Neural cell (in vitro differentiated cells): Measurements from ENCODE around the gene BNC2. TPM values are rescaled to one million over a fixed set of nuclear protein-coding genes. Genes with fewer than 3 reads are reported as not detected.

Experiments used
- H2AFZ ChIP-seq: fragments of 200-600, 300-800 bp; sonication (generic), shearing (Covaris generic); 2 replicates; pipeline ENCODE4 v1.6.0; 2014; ENCODE audit warnings: low read depth, mild to moderate bottlenecking, antibody characterized with exemption, low read length, moderate library complexity
- H3F3A ChIP-seq: fragments of 200-600 bp; shearing (Covaris generic); 2 replicates; pipeline ENCODE4 v1.6.1; 2016; ENCODE audit warnings: mild to moderate bottlenecking, moderate library complexity, mixed read lengths, antibody characterized with exemption, low read length; ENCODE audit not compliant: insufficient read depth, poor library complexity, severe bottlenecking
- H3K27ac ChIP-seq: fragments of 200-600, 300-800 bp; sonication (generic), shearing (Covaris generic); 2 replicates; pipeline ENCODE4 v1.5.1; 2014; ENCODE audit warnings: mild to moderate bottlenecking, low read length, moderate library complexity
- H3K27me3 ChIP-seq: fragments of 300-800, 200-600 bp; sonication (generic), shearing (Covaris generic); 2 replicates; pipeline ENCODE4 v1.6.0; 2014; ENCODE audit warnings: mild to moderate bottlenecking, low read depth, low read length, moderate library complexity; ENCODE audit not compliant: insufficient read depth
- H3K36me3 ChIP-seq: fragments of 300-800, 200-600 bp; sonication (generic), shearing (Covaris generic); 2 replicates; pipeline ENCODE4 v1.5.1; 2014; ENCODE audit warnings: mild to moderate bottlenecking, antibody characterized with exemption, low read length, moderate library complexity; ENCODE audit not compliant: insufficient read depth
- H3K4me2 ChIP-seq: fragments of 300-800, 200-600 bp; sonication (generic), shearing (Covaris generic); 2 replicates; pipeline ENCODE4 v1.6.0; 2014; ENCODE audit warnings: mild to moderate bottlenecking, low read length
- H3K4me3 ChIP-seq: fragments of 300-800, 200-600 bp; sonication (generic), shearing (Covaris generic); 2 replicates; pipeline ENCODE4 v1.5.1; 2014; ENCODE audit warnings: mild to moderate bottlenecking, low read length, moderate library complexity
- H3K79me2 ChIP-seq: fragments of 200-600 bp; shearing (Covaris generic); replicated peaks from 2 replicates; pipeline ENCODE4 v1.6.0; 2014; ENCODE audit warnings: mild to moderate bottlenecking, low read length, moderate library complexity; ENCODE audit not compliant: insufficient read depth
- H3K9ac ChIP-seq: fragments of 300-800, 200-600 bp; sonication (generic), shearing (Covaris generic); 2 replicates; pipeline ENCODE4 v1.6.1; 2016; ENCODE audit warnings: mild to moderate bottlenecking, low read length, mixed read lengths
- H3K9me2 ChIP-seq: fragments of 200-600 bp; shearing (Covaris generic); 2 replicates; pipeline ENCODE4 v1.6.1; 2016; ENCODE audit warnings: mild to moderate bottlenecking, low read length, mixed read lengths; ENCODE audit not compliant: insufficient read depth
- H3K9me3 ChIP-seq: fragments of 200-600, 300-800 bp; sonication (generic), shearing (Covaris generic); 2 replicates; pipeline ENCODE4 v1.6.1; 2016; ENCODE audit warnings: mild to moderate bottlenecking, mixed run types, low read length, moderate library complexity, mixed read lengths
- H4K20me1 ChIP-seq: fragments of 200-600 bp; shearing (Covaris generic); 2 replicates; pipeline ENCODE4 v1.6.1; 2016; ENCODE audit warnings: mild to moderate bottlenecking, mixed run types; ENCODE audit not compliant: insufficient read depth
- EP300 ChIP-seq: fragments of 450-650 bp; conservative IDR thresholded peaks from 2 replicates; pipeline ENCODE4 v1.6.1; 2014; ENCODE audit warnings: antibody characterized with exemption, mild to moderate bottlenecking, moderate library complexity; ENCODE audit not compliant: poor library complexity, severe bottlenecking
- EZH2 ChIP-seq: fragments of 200-600, 300-800 bp; shearing (Covaris generic), sonication (generic); IDR thresholded peaks from 2 replicates; pipeline ENCODE4 v1.6.1; 2014; ENCODE audit warnings: antibody characterized with exemption, low read length, borderline replicate concordance, mild to moderate bottlenecking; ENCODE audit not compliant: insufficient read depth, poor library complexity, severe bottlenecking
- MXI1 ChIP-seq: fragments of 450-650 bp; conservative IDR thresholded peaks from 2 replicates; pipeline ENCODE4 v1.6.1; 2014; ENCODE audit warnings: antibody characterized with exemption, mild to moderate bottlenecking; ENCODE audit not compliant: poor library complexity, severe bottlenecking
- POLR2AphosphoS5 ChIP-seq: IDR thresholded peaks from 2 replicates; pipeline ENCODE4 v1.6.1; 2012
- RAD21 ChIP-seq: fragments of 450-650 bp; conservative IDR thresholded peaks from 2 replicates; pipeline ENCODE4 v1.6.1; 2014; ENCODE audit warnings: antibody characterized with exemption, mild to moderate bottlenecking, moderate library complexity
- SMC3 ChIP-seq: fragments of 450-650 bp; conservative IDR thresholded peaks from 2 replicates; pipeline ENCODE4 v1.6.1; 2014; ENCODE audit warnings: antibody characterized with exemption, mild to moderate bottlenecking, moderate library complexity; ENCODE audit not compliant: poor library complexity
- TAF1 ChIP-seq: IDR thresholded peaks from 2 replicates; pipeline ENCODE4 v1.6.1; 2012; ENCODE audit warnings: low read depth
- polyA plus RNA-seq: library from polyadenylated mRNA; depleted of rRNA; stranded (reverse); fragments of >200 nt; gene quantifications from 2 replicates; pipeline ENCODE4 v1.2.3, GENCODE V29; 2014
- TF ChIP-seq, protein P1 (sequence below): fragments of 450-650 bp; IDR thresholded peaks from 2 replicates; pipeline ENCODE4 v1.5.1; 2014; ENCODE audit warnings: antibody characterized with exemption, mild to moderate bottlenecking, moderate library complexity; ENCODE audit not compliant: poor library complexity, severe bottlenecking
- TF ChIP-seq, protein P2 (sequence below): IDR thresholded peaks from 2 replicates; pipeline ENCODE4 v1.6.1; 2012; ENCODE audit warnings: borderline replicate concordance

BNC2 gene
- polyA plus RNA-seq, 1 donor from 2014 or later: 1.3 TPM

GRCh38 chr9:16884952-16885513, 14.6 kb upstream of the BNC2 start:
- H3K9me3 ChIP-seq: no peaks in the 10 kb centered on the region
- no peaks in the 10 kb centered on the region for H4K20me1 ChIP-seq
- no peaks in the 10 kb centered on the region for H3K9me2 ChIP-seq
- no peak overlapping the region for H2AFZ ChIP-seq
- no peak overlapping the region for H3K4me3 ChIP-seq
- no peaks in the 10 kb centered on the region for H3K36me3 ChIP-seq
- no peak overlapping the region for H3K27ac ChIP-seq
- no peak overlapping the region for H3K9ac ChIP-seq
- no peaks in the 10 kb centered on the region for H3K27me3 ChIP-seq
- TF ChIP-seq, protein P1, sequence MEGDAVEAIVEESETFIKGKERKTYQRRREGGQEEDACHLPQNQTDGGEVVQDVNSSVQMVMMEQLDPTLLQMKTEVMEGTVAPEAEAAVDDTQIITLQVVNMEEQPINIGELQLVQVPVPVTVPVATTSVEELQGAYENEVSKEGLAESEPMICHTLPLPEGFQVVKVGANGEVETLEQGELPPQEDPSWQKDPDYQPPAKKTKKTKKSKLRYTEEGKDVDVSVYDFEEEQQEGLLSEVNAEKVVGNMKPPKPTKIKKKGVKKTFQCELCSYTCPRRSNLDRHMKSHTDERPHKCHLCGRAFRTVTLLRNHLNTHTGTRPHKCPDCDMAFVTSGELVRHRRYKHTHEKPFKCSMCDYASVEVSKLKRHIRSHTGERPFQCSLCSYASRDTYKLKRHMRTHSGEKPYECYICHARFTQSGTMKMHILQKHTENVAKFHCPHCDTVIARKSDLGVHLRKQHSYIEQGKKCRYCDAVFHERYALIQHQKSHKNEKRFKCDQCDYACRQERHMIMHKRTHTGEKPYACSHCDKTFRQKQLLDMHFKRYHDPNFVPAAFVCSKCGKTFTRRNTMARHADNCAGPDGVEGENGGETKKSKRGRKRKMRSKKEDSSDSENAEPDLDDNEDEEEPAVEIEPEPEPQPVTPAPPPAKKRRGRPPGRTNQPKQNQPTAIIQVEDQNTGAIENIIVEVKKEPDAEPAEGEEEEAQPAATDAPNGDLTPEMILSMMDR: no peak
- no peak for TF ChIP-seq TAF1
- no peak for TF ChIP-seq EP300
- TF ChIP-seq SMC3: no peak
- no peak for TF ChIP-seq POLR2AphosphoS5
- TF ChIP-seq EZH2: no peak
- TF ChIP-seq, protein P2, sequence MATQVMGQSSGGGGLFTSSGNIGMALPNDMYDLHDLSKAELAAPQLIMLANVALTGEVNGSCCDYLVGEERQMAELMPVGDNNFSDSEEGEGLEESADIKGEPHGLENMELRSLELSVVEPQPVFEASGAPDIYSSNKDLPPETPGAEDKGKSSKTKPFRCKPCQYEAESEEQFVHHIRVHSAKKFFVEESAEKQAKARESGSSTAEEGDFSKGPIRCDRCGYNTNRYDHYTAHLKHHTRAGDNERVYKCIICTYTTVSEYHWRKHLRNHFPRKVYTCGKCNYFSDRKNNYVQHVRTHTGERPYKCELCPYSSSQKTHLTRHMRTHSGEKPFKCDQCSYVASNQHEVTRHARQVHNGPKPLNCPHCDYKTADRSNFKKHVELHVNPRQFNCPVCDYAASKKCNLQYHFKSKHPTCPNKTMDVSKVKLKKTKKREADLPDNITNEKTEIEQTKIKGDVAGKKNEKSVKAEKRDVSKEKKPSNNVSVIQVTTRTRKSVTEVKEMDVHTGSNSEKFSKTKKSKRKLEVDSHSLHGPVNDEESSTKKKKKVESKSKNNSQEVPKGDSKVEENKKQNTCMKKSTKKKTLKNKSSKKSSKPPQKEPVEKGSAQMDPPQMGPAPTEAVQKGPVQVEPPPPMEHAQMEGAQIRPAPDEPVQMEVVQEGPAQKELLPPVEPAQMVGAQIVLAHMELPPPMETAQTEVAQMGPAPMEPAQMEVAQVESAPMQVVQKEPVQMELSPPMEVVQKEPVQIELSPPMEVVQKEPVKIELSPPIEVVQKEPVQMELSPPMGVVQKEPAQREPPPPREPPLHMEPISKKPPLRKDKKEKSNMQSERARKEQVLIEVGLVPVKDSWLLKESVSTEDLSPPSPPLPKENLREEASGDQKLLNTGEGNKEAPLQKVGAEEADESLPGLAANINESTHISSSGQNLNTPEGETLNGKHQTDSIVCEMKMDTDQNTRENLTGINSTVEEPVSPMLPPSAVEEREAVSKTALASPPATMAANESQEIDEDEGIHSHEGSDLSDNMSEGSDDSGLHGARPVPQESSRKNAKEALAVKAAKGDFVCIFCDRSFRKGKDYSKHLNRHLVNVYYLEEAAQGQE: no peak
- no peak for TF ChIP-seq RAD21
- no peak for TF ChIP-seq MXI1
- no peak overlapping the region for H3K4me2 ChIP-seq
- H3F3A ChIP-seq: no peaks in the 10 kb centered on the region
- no peaks in the 10 kb centered on the region for H3K79me2 ChIP-seq

DNA sequence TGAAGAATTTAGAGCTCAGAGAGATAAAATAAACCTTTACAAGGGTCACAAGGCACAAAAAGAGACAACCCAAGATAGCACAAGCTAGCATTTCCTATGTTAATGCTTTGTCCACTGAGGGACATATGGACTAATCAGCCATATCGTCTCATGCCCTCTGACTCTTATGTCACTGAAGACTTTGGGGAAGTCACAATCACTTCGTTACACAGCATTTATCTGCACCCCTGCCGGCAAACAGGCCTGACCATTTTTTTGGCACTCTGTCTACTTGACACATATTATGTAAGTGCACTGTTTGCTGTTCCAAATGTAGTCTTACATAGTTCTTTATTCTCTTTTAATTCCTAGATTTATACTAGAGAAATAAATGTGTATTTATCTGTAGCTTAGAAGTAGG, 13.9 kb upstream of the BNC2 start:
- TF ChIP-seq EZH2: no peak
- no peak for TF ChIP-seq EP300
- TF ChIP-seq, protein P2: no peak
- TF ChIP-seq, protein P1: no peak
- no peak for TF ChIP-seq SMC3
- TF ChIP-seq POLR2AphosphoS5: no peak
- TF ChIP-seq MXI1: no peak
- no peak for TF ChIP-seq TAF1
- TF ChIP-seq RAD21: no peak
- Histone ChIP-seq H3K9me3 (no peaks in the 10 kb centered on the region), H3K27me3 (no peaks in the 10 kb centered on the region), H3K4me3 (no peak overlapping the region), H2AFZ (no peak overlapping the region), H3K36me3 (no peaks in the 10 kb centered on the region), H3K79me2 (no peaks in the 10 kb centered on the region), H3K9me2 (no peaks in the 10 kb centered on the region), H3K4me2 (no peak overlapping the region), H3F3A (no peaks in the 10 kb centered on the region), H4K20me1 (no peaks in the 10 kb centered on the region), H3K27ac (no peak overlapping the region), H3K9ac (no peak overlapping the region)
